HEK293T (cell line): ENCODE measurements around the gene SLC4A2.
A peak's percentile ranks its signal among the peaks of the same experiment; 100 is the strongest.

Source experiments
- CTCF ChIA-PET: fragments of 350-600 bp; formaldehyde crosslinking; extraction: SDS; loops from one replicate; lab custom pipeline; 2021; ENCODE audit warnings: antibody characterized with exemption, inconsistent platforms; lab: Yijun Ruan, JAX
- POLR2A ChIA-PET: fragments of 350-600 bp; formaldehyde crosslinking; extraction: SDS; loops from one replicate; lab custom pipeline; 2020; ENCODE audit warnings: antibody characterized with exemption, inconsistent platforms; lab: Yijun Ruan, JAX
- DNase-seq: peaks from one replicate; pipeline ENCODE4 v3.0.0; 2012; ENCODE audit warnings: mixed read lengths; ENCODE audit errors: extremely low spot score
- ARNT ChIP-seq: fragments of 450-650 bp; IDR thresholded peaks from 2 replicates; pipeline ENCODE4 v1.6.1; 2017; ENCODE audit warnings: mild to moderate bottlenecking
- BHLHE40 ChIP-seq: fragments of 450-650 bp; IDR thresholded peaks from 2 replicates; pipeline ENCODE4 v1.6.1; 2016; ENCODE audit warnings: mild to moderate bottlenecking, moderate library complexity, borderline replicate concordance
- CTBP1 ChIP-seq: fragments of 450-650 bp; IDR thresholded peaks from 2 replicates; pipeline ENCODE4 v1.6.1; 2016; ENCODE audit warnings: borderline replicate concordance
- ELF4 ChIP-seq: fragments of 450-650 bp; IDR thresholded peaks from 2 replicates; pipeline ENCODE4 v1.6.1; 2017; ENCODE audit warnings: antibody characterized with exemption
- FOXA1 ChIP-seq: fragments of 450-650 bp; IDR thresholded peaks from 2 replicates; pipeline ENCODE4 v1.6.1; 2016; ENCODE audit warnings: mild to moderate bottlenecking
- FOXK2 ChIP-seq: fragments of 450-650 bp; IDR thresholded peaks from 2 replicates; pipeline ENCODE4 v1.6.1; 2016; ENCODE audit warnings: mild to moderate bottlenecking
- FOXM1 ChIP-seq: fragments of 450-650 bp; IDR thresholded peaks from 2 replicates; pipeline ENCODE4 v1.6.1; 2017; ENCODE audit warnings: mild to moderate bottlenecking, borderline replicate concordance
- HDGF ChIP-seq: fragments of 450-650 bp; IDR thresholded peaks from 2 replicates; pipeline ENCODE4 v1.6.1; 2017; ENCODE audit warnings: antibody characterized with exemption, borderline replicate concordance
- L3MBTL2 ChIP-seq: fragments of 450-650 bp; conservative IDR thresholded peaks from 2 replicates; pipeline ENCODE4 v1.6.1; 2016; ENCODE audit warnings: mild to moderate bottlenecking
- LEF1 ChIP-seq: fragments of 450-650 bp; IDR thresholded peaks from 2 replicates; pipeline ENCODE4 v1.6.1; 2017; ENCODE audit warnings: mild to moderate bottlenecking, borderline replicate concordance
- NFRKB ChIP-seq: fragments of 450-650 bp; IDR thresholded peaks from 2 replicates; pipeline ENCODE4 v1.6.1; 2016; ENCODE audit warnings: mild to moderate bottlenecking, moderate library complexity
- SP1 ChIP-seq: fragments of 450-650 bp; IDR thresholded peaks from 2 replicates; pipeline ENCODE4 v1.6.1; 2017
- SUZ12 ChIP-seq: fragments of 450-650 bp; IDR thresholded peaks from 2 replicates; pipeline ENCODE4 v1.6.1; 2016; ENCODE audit warnings: mild to moderate bottlenecking
- TARDBP ChIP-seq: fragments of 450-650 bp; IDR thresholded peaks from 2 replicates; pipeline ENCODE4 v1.6.1; 2016
- ZNF384 ChIP-seq: fragments of 450-650 bp; IDR thresholded peaks from 2 replicates; pipeline ENCODE4 v1.6.1; 2016
- TF ChIP-seq, protein P1 (sequence below): fragments of 450-650 bp; IDR thresholded peaks from 2 replicates; pipeline ENCODE4 v1.6.1; 2016

The SLC4A2 gene

DNA sequence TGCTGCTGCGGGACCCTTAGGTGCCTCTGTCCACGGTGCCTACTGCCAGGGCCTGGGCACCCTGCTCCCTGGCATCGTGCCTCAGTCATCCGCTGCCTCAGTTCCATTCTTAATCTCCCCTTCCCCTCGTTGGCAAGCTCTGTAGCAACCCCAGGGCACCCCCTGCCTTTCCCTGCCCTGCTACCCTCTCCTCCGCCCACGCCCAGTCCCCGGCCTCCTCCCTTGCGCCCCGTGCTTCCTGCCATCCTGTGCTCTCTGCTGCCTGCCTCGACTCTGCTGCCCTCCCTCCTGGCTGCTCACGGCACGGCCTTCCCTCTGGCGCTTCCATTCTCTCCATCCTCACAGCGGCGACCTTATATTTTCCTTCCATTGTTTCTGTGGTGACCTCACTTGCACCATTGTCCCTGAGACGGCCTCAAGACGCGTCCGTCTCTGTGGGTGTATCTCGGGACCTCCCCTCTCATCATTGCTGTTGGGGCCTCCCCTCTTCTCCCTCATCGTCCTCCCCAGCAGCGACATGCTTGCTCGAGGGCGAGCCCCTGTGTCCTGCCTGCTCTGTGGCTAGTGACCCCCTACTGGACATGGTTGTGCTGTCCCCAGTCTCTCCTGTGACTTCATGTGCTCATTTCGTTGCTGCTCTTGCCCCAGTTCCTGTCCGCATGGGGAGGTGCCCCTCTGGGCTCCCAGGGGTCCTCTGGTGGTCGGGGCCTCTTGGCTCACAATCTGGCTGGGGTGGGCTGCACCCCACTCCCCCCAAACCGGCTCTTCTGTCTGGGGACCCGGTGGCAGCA is 62.2 kb downstream of the SLC4A2 start:
- ChIA-PET POLR2A (no interaction called here), CTCF (interaction anchor here (0.9 to 1.3 kb wide), 2 partner anchors 9 to 11 kb away, joined by 3 to 5 read pairs; no protein-coding TSS in a partner anchor)
- DNase-seq, result no peak
- TF ChIP-seq NFRKB (no peak), HDGF (no peak), ZNF384 (no peak), ELF4 (no peak), TARDBP (no peak)

DNA sequence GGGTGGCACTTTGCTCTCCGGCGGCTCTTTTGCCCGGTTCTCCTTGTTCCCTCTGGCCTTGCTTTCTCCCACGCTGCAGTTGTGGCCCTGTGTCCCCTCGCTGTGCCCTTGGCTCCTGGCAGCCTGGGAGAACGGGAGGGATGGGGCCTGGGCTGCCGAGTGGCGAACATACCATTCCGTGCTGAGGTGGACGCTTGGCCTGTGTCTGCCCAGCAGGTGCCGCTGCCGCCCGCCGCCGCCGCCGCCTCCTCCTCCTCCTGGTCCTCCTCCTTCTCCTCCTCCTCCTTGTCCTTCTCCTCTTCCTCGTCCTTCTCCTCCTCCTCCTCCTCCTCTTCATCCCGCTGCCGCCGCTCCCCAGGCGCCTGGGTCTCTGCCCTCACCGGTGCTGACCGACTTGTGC is 62.9 kb downstream of the SLC4A2 start:
- POLR2A ChIA-PET, result interaction anchor here (0.7 kb wide), 1 partner anchor 94 kb away, joined by 5 read pairs; the partner anchor contains the start of gene ABCB8
- CTCF ChIA-PET, result no interaction called here
- TF ChIP-seq L3MBTL2 (no peak), LEF1 (no peak), ELF4 (no peak), HDGF (no peak), NFRKB (no peak), ZNF384 (no peak), SUZ12 (no peak), FOXK2 (no peak), SP1 (no peak), FOXA1 (no peak), ARNT (no peak)
- TF ChIP-seq, protein P1, sequence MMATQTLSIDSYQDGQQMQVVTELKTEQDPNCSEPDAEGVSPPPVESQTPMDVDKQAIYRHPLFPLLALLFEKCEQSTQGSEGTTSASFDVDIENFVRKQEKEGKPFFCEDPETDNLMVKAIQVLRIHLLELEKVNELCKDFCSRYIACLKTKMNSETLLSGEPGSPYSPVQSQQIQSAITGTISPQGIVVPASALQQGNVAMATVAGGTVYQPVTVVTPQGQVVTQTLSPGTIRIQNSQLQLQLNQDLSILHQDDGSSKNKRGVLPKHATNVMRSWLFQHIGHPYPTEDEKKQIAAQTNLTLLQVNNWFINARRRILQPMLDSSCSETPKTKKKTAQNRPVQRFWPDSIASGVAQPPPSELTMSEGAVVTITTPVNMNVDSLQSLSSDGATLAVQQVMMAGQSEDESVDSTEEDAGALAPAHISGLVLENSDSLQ, result no peak
- no peak for DNase-seq

DNA sequence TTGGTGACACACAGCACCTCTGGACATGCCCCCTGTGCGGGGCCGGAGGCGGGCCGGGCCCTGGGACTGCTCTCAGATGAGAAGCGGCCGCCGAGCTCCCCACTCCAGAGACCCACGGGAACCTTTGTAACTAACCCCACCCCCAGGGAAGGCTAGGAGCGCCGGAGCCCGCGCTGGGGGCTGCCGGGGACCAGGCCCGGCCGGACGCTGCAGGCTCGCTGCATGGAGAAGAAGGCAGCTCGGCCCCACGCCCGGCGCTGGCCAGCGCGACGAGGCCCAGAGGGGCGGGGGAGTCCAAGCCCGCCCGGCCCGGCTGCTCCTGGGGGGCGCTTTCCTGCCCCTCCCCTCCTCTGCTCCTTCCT is 63.4 kb downstream of the SLC4A2 start:
- no peak for DNase-seq
- CTCF ChIA-PET, result interaction anchor here (1.9 kb wide), 1 partner anchor 11 kb away, joined by 4 read pairs; no protein-coding TSS in a partner anchor
- TF ChIP-seq ZNF384, result no peak
- no peak for TF ChIP-seq NFRKB
- no peak for TF ChIP-seq ELF4
- no peak for TF ChIP-seq SP1
- no peak for TF ChIP-seq HDGF
- TF ChIP-seq, protein P1, result no peak
- POLR2A ChIA-PET, result interaction anchor here (0.7 kb wide), 1 partner anchor 95 kb away, joined by 5 read pairs; the partner anchor contains the start of gene ABCB8

DNA sequence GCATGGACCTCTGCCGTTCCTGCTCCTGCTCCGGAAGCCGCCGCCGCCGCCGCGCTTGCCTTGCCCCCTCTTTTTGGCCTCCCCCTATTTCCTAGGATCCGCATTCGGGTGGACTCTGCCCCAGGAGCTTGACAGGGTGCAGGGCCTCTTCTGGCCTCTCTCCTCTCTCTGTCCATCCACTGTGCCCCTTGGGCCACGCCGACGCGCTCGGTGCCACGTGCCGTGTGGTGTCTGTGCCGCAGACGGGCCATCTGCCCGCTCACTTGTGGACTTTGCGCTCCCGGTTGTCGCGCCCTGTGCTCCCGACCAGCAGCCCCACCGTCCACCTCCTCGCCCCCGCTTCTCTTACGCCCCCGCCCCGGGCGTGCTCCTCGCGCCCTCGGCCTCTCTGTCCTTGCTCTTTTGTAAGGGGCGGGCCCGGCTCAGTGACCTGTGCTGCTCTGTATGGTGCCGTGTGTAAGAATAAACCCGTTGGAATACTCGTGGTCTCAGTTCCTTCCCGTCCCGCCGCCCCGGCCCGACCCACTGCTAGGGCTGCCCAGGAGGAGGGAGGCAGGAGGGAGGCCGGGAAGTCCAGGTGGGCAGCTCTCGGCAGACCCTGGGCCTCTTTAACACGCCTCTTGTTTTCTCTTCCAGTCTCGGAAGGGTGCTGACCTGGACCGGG is 63.9 kb downstream of the SLC4A2 start:
- ChIA-PET CTCF (interaction anchor here (0.6 to 1.9 kb wide), 16 partner anchors 9 to 121 kb away, joined by 3 to 10 read pairs (median 6); partner anchors contain the start of gene GBX1), POLR2A (interaction anchor here (0.6 to 1.0 kb wide), 4 partner anchors 43 to 109 kb away, joined by 3 to 4 read pairs (median 3); partner anchors contain the start of genes ABCF2, CHPF2 and GBX1)
- no peak for DNase-seq
- TF ChIP-seq FOXA1 (no peak), FOXK2 (no peak), NFRKB (no peak), BHLHE40 (no peak), ZNF384 (no peak), SP1 (no peak), HDGF (no peak), CTBP1 (no peak), L3MBTL2 (no peak), LEF1 (no peak), TARDBP (no peak), SUZ12 (no peak), FOXM1 (no peak), ELF4 (no peak), ARNT (no peak)
- TF ChIP-seq, protein P1, result no peak

DNA sequence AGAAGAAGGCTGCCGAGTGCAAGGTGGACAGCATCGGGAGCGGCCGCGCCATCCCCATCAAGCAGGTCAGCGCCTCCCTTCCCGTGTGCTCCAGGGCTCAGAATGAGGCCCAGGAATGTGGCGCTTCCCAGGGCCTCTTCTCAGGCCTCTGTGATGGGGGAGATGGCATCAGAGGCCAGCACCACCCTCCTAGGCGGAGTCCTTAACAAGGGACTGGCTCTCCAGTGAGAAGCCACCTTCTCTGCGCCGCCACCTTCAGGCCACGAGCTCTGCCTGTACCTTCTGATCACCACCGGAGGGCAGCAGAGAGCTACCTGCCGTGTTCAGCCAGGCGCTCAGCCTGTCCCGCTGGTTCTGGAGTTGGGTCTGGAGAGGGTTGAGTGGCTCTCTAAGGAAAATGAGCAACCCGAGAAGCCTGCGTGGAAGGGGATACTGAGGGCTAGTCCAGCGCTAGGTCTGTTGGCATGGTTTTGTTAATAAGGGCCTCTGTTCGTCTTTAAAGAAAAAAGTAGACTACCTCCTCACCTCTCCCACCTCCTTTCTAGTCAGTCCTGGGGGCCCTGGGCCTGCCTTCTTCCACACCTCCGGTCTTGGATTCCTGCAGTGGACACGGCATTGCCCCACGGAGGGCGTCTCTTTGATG is 64.6 kb downstream of the SLC4A2 start:
- ChIA-PET POLR2A (interaction anchor here (0.6 to 1.0 kb wide), 5 partner anchors 33 to 108 kb away, joined by 3 to 4 read pairs (median 3); partner anchors contain the start of genes ABCF2, CHPF2 and GBX1), CTCF (interaction anchor here (0.6 to 1.9 kb wide), 23 partner anchors 9 to 1201 kb away, joined by 3 to 10 read pairs (median 4); partner anchors contain the start of gene GBX1)
- TF ChIP-seq SP1 (no peak), BHLHE40 (no peak), TARDBP (no peak), CTBP1 (no peak), HDGF (peak; percentile 86; the same call in 1 of the 2 replicates), NFRKB (no peak), ARNT (peak; percentile 45; the same call in 1 of the 2 replicates)
- TF ChIP-seq, protein P1, result no peak
- peak; percentile 99 for DNase-seq
